Stimulated activated CD4-positive, alpha-beta T cell treated with anti-CD3 and anti-CD28 coated beads, Interleukin-2, amount 100 ng/mL, for 48 hours (primary cell): ENCODE results near the gene CDCA3.

Source experiments
- DNase-seq, 2 donors: peaks; one replicate each; pipeline ENCODE4 v3.0.0-alpha.2; 2020

The CDCA3 gene

GRCh38 chr12:6831450-6831995 lies 19.6 kb downstream of the CDCA3 start:
- DNase-seq: no peak

GRCh38 chr12:6830999-6831398 lies 20.1 kb downstream of the CDCA3 start:
- no peak for DNase-seq

- no peak for DNase-seq
These were observed 20.7 kb downstream of the CDCA3 start for GRCh38 chr12:6830286-6830890.

DNA sequence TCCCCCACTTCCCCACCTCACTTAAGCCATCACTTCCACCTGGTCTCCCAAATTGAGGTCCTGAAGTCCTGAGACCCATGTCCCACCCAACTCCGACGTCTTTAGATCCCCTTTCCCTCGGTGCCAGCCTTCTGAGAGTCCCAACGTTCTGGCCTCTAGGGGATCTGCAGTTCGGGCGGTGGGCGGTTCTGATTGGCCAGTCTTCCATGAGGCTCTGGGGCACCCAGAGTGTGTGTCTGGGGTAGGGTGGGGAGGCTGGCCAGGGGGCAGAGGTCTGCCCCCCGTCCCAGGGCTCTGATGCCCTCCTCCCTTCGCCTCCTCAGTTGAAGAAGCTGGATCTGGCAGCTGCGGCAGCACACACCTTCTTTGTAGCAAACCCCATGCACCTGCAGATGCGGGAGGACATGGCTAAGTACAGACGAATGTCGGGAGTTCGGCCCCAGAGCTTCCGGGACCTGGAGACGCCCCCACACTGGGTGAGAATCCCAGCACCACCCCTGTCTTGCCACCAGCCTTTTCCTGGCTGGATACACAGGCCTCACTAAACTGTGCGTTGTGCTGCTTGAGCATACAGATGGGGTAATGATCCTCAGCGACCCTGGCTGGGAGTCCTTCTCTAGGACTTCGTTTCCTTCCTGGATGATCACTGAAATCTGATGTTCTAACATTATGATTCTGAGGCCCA lies 21.4 kb downstream of the CDCA3 start:
- no peak for DNase-seq

GRCh38 chr12:6828781-6829535 lies 22.1 kb downstream of the CDCA3 start:
- no peak for DNase-seq

DNA sequence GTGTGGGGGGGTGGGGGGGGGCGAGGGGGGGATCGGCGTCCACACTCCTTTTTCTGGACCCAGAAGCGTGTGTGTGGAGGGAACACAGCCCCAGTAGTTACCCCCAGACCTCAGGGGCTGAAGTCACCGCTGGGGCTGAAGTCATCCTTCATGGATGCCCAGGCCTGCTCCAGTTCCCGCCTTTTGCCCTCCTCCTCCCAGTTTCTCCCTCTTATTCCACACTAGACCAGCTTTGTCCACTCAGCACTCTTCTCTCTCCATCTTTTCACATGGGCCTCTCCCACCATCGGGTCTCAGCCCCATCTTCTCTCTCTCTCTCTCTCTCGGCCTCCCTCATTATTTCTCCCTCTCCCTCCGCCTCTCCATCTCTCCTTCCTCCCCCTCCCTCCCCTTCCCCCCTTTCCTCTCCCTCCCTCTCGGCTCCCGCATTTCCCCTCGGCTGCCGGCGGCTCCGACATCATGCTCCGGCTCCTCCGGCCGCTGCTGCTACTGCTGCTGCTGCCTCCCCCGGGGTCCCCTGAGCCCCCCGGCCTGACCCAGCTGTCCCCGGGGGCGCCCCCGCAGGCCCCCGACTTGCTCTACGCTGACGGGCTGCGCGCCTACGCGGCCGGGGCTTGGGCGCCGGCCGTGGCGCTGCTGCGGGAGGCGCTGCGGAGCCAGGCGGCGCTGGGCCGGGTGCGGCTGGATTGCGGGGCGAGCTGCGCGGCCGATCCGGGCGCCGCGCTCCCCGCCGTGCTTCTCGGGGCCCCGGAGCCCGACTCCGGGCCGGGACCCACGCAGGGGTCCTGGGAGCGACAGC lies 22.9 kb downstream of the CDCA3 start, which contains the start of gene P3H3:
Gene P3H3 (plus strand): TSS at position 426 of the 799 bp plus-strand sequence. CDS start 34 bp downstream, at position 460.
- DNase-seq: no peak

DNA sequence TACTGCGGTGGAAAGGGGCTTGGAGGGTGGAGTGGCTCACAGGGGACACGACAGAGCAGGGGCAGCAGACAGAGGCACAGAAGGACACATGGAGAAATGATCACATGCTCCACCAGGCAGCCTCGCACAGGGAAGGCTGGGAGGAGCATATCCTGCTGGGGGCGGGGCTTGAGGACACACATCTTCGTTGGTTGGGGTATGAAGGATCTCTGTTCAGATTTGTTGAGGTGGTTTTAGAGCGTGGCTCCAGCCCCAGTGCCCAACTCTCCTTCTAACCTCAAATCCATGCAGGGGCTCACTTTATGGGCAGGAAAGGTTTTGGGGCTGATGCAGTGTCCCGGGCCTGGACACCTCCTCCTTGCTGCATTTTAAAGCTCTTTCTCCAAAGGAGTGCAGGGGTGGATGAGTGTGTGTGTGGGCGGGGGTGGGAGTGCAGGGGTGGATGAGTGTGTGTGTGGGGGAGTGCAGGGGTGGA lies 23.6 kb downstream of the CDCA3 start:
- DNase-seq: peak; percentile 50 to 52

DNA sequence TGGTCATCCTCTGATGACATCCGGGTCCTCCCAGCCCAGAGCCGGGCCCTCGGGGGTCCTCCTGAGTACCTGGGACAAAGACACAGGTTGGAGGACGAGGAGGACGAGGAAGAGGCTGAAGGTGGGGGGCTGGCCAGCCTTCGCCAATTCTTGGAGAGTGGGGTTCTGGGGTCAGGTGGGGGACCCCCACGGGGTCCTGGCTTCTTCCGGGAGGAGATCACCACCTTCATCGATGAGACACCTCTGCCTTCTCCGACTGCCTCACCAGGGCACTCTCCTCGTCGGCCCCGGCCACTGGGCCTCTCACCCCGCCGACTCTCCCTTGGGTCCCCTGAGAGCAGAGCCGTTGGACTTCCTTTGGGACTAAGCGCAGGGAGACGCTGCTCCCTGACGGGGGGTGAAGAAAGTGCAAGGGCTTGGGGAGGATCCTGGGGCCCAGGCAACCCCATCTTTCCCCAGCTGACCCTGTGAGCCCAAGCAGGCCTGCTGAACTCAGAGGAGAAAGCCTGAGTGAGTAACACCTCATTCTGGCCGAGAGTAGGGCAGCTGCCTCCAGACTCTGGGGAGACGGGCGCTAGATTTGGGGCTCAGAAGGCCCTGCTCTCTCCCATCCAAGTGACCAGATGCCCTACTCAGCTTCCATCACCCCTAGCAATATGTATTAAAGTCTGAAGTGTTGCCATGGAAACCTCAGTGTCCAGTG lies 24.2 kb downstream of the CDCA3 start:
- DNase-seq: no peak

DNA sequence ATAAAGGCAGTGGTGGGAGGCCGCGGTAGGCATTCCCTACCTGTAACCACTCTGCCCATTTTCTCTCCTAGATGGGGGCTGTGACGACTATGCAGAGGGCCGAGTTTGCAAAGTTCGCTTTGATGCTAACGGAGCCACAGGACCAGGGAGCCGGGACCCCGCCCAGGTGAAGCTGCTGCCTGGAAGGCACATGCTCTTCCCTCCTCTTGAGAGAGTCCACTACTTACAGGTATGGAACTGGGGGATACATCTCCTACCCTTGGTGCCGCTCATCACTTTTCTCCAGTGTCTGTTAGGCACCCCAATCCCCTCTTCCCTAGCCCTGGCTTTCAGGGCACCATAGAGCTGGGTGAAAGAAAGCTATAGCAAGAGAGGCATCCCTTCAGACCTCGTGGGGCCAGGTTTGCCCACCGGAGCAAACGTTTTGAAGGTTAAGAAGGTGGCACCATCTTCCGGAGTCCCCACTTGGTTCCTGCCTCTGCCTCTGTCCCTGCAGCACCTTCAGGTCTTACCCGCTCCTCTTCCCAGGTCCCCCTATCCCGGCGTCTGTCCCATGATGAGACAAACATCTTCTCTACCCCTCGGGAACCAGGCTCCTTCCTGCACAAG lies 24.9 kb downstream of the CDCA3 start:
- no peak for DNase-seq

GRCh38 chr12:6825398-6826124 lies 25.5 kb downstream of the CDCA3 start:
- DNase-seq: peak; percentile 91 to 92

- no peak for DNase-seq
These were observed 26.1 kb downstream of the CDCA3 start for GRCh38 chr12:6824901-6825381.

- no peak for DNase-seq
These were observed 26.9 kb downstream of the CDCA3 start for GRCh38 chr12:6824085-6824775.

GRCh38 chr12:6823182-6824084 lies 27.7 kb downstream of the CDCA3 start:
- DNase-seq: no peak

DNA sequence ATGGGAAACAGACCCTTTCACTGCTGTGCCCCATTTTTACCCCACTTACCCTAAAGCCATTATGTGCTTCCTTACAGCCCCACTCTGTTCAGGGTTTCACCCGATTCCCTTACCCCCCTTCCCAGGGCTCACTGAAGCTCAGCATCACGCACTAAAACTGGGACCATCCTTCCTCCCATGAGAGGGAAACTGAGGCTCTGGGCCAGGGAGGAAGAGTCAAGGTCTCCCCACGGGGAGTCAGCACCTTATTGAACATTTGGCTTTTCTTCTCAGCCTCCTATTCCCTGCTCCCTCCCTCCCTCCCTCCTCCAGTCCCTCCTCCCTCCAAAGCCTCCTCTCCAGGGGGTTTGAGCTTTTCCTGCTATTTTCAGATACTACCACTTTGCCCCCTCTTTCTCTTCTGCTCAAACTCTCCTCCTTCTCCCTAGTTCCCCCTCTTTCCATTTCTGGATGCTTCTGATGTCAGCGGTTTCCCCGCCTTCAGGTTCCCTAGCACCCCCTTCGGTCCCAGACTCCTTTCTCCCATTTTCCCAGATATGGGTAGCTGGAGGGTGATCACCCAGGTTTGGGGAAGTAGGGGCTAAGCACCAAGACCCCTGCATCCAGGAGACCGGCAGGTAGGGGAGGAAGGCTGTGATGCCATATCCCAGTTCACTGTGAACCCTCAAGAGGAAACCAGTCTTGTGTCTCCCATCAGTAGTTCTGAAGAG lies 28.5 kb downstream of the CDCA3 start:
- DNase-seq: no peak

- no peak for DNase-seq
These were observed 29.3 kb downstream of the CDCA3 start, which contains the start of gene GPR162 for GRCh38 chr12:6821591-6822425. GPR162 (plus strand) TSS chr12:6821821; CDS start chr12:6823899, 2,078 bp downstream.

GRCh38 chr12:6820166-6820565 lies 30.9 kb downstream of the CDCA3 start:
- DNase-seq: no peak
